Gastroesophageal sphincter (tissue), 3 donors: ENCODE data around the gene CMSS1.

Source experiments
- CTCF ChIP-seq, 4 experiments: fragments of 200-600 bp in 2 of 4; fragments of 450-650 bp in 2 of 4; sonication (generic) in 1 of 4; IDR thresholded peaks; one replicate each; pipeline ENCODE4 v1.5.1; 2017 to 2019; ENCODE audit warnings: antibody characterized with exemption in 4 of 4, mild to moderate bottlenecking in 2 of 4, moderate library complexity in 2 of 4
- POLR2A ChIP-seq, 2 donors: fragments of 450-650 bp; IDR thresholded peaks; one replicate each; pipeline ENCODE4 v1.6.1; 2017; ENCODE audit warnings: antibody characterized with exemption in 2 of 2, mild to moderate bottlenecking in 2 of 2, moderate library complexity in 1 of 2
- POLR2AphosphoS5 ChIP-seq: sonication (generic); formaldehyde crosslinking; IDR thresholded peaks from one replicate; pipeline ENCODE4 v1.6.1; 2017; ENCODE audit warnings: antibody characterized with exemption

- TF ChIP-seq CTCF (IDR thresholded peaks at IDR 0.05) (no peak), POLR2A (IDR thresholded peaks at IDR 0.05) (no peak), POLR2AphosphoS5 (no peak)
Measured at GRCh38 chr3:100103558-100104441, 286.1 kb downstream of the CMSS1 start.
